HFF-Myc (cell line): Measurements from ENCODE around the gene CYB5R3.
"Not testable (repeated sequence)": the region's sequence is repeated elsewhere in the genome, so short reads cannot be mapped to it uniquely, and the experiment has no call there.

ENCODE experiments used
- DNase-seq: peaks from one replicate; pipeline ENCODE4 v3.0.0-alpha.2; 2011; ENCODE audit warnings: low read depth; ENCODE audit errors: extremely low read depth
- H3K4me3 ChIP-seq: replicated peaks from 2 replicates; pipeline ENCODE4 v1.5.1; 2011; ENCODE audit warnings: low read depth, mild to moderate bottlenecking, control low read depth, low read length
- TF ChIP-seq, protein P1 (sequence below): IDR thresholded peaks from 2 replicates; pipeline ENCODE4 v1.5.1; 2012; ENCODE audit warnings: mild to moderate bottlenecking, low read depth, low read length, control low read depth; ENCODE audit errors: missing control alignments

Gene CYB5R3

DNA sequence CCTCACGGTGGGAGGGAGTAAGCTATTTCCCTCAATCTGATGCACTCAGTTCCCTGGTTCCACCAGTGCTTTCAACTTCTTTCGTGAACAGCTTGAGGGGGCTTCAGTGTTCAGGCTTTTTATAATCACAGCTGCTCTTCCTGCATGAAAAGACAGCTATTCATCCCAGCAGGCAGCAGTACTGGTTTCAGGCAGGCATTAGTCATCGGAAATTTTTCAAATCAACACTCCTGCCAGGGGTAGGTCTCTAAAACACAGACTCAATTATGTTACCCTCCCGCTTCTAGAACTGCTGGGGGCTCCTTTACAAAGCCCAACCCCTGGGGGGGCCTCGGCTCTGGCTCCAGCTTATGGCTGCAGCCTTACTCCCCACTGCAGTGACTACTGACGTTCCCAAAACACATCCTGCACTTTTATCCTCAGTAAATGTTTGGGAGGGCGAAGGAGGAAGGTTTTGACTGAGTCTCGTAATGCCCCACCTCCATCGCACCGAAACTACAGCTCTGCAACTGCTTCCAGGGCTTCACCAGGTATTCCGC is 40.3 kb downstream of the CYB5R3 start:
- no peak for DNase-seq
- TF ChIP-seq, protein P1, sequence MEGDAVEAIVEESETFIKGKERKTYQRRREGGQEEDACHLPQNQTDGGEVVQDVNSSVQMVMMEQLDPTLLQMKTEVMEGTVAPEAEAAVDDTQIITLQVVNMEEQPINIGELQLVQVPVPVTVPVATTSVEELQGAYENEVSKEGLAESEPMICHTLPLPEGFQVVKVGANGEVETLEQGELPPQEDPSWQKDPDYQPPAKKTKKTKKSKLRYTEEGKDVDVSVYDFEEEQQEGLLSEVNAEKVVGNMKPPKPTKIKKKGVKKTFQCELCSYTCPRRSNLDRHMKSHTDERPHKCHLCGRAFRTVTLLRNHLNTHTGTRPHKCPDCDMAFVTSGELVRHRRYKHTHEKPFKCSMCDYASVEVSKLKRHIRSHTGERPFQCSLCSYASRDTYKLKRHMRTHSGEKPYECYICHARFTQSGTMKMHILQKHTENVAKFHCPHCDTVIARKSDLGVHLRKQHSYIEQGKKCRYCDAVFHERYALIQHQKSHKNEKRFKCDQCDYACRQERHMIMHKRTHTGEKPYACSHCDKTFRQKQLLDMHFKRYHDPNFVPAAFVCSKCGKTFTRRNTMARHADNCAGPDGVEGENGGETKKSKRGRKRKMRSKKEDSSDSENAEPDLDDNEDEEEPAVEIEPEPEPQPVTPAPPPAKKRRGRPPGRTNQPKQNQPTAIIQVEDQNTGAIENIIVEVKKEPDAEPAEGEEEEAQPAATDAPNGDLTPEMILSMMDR: no peak
- no peak overlapping the region for H3K4me3 ChIP-seq

DNA sequence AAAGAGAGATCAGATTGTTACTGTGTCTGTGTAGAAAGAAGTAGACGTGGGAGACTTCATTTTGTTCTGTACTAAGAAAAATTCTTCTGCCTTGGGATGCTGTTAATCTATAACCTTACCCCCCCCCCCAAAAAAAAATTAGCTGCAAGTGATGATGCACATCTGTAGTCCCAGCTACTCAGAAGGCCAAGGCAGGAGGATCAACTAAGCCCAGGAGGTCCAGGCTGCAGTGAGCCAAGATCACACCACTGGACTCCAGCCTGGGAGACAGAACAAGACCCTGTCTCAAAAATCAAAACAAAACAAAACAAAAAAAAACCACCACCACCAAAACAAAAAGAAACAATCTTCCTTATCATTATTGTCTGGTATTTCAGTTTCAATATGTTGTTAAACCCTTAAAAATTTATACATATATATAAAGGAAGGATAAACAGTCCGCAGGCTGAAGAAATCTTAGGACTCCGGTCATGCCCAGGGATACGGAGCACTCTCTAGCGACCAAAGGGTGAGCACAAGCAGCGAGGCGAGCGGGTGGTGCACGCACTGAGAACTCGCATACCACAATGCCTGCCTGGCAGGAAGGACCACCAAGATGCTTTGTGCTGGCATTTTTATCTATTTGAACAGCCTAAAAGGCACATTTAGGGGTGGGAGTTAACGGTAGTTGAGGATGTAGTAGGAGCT is 40.9 kb downstream of the CYB5R3 start:
- H3K4me3 ChIP-seq: no peak overlapping the region
- no peak for DNase-seq
- TF ChIP-seq, protein P1: no peak

DNA sequence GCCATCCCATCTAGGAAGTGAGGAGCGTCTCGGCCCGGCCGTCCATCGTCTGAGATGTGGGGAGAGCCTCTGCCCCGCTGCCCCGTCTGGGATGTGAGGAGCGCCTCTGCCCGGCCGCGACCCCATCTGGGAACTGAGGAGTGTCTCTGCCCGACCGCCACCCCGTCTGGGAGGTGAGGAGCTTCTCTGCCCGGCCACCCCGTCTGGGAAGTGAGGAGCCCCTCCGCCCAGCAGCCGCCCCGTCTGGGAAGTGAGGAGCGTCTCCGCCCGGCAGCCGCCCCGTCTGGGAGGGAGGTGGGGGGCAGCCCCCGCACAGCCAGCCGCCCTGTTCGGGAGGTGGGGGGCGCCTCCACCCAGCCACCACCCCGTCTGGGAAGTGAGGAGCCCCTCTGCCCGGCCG is 41.6 kb downstream of the CYB5R3 start:
- not testable (repeated sequence) for H3K4me3 ChIP-seq, DNase-seq

DNA sequence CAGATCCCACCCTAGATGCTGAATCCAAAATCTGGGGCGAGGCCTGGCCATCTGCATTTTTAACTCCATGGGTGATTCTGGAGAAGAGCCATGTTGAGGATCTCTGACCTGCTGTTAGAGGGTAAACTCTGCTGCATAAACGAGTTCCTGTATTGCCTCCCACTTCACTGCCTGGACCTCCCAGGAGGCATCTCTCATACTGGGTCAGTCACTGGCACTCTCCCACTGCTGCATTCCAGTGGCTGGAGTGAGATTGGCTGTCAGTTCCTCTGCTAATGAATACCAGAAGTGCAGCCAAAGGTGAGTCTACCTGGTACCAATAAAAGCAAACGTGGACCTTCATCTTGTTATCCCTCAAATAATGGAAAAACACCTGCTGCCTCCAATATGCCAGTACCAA is 44.8 kb downstream of the CYB5R3 start:
- H3K4me3 ChIP-seq: no peak overlapping the region
- TF ChIP-seq, protein P1: no peak
- DNase-seq: no peak

DNA sequence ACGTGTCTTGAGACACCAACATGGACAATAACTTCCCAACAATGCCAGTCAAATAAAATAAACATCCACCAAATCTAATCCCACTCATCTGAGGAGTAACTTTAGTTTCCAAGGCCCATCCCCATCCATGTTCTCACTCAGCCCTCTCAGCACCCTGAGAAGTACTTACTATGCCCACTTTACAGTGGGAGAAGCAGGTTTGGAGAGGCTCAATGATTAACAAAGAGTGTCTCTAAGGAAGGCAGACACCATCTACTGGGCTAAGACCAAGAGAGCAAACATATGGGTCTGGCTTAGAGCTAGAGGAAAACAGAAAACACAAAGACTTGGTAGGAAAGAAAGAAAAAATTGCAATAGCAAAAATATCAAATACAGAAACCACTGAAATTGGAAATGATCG is 45.8 kb downstream of the CYB5R3 start:
- TF ChIP-seq, protein P1: no peak
- H3K4me3 ChIP-seq: no peak overlapping the region
- DNase-seq: no peak

DNA sequence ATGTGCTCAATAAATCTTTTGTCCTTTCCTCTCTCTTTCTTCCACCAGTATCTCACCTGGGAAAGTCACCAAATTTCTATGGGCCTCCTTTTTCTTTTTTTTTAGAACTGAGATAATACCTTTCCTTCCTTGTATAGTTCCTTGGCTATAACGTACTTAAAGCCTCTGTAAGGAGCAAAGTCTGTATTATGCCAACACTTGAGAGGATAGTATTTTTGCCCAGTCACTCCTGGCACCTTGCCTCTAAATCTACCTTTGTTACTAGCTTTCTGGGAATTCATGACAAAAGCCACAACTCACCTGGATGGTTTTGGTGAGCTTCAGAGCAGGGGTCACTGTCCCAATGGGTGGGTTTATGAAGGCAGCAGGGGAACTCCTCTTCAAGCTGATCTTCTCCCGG is 46.7 kb downstream of the CYB5R3 start:
- no peak overlapping the region for H3K4me3 ChIP-seq
- DNase-seq: no peak
- TF ChIP-seq, protein P1: no peak

DNA sequence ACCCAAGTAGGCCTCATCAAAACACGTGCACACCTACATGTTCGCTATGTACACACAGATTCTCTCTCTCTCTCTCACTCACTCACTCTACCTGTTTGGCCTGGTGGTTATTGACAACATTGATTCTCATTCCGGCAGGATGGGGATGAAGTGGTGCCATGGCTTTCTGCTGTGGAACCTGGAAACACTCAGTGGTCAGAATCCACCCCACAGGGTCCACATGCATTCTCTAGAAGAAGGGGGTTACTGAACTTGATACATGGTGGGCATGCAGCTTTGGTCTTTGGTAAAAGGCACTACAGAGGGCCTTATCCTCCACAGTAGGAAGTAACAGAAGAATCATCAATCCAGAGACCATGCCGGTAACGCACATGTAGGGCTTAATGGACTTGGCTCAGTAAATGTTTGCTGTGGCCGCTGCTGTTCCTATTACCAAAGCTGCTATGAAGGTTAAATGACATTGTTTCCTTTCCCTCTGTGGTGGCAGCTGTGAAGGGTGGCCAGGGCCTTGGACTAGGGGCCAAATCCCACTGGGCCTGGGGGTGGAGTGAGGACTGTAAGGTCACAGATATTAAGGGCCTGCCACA is 47.2 kb downstream of the CYB5R3 start:
- no peak overlapping the region for H3K4me3 ChIP-seq
- TF ChIP-seq, protein P1: no peak
- no peak for DNase-seq
